Neural progenitor cell (in vitro differentiated cells): ENCODE results near the gene PHF10.

Source experiments
- EZH2 ChIP-seq: fragments of 200-600 bp; sonication (generic); IDR thresholded peaks from 2 replicates; pipeline ENCODE4 v1.6.1; 2017; ENCODE audit warnings: antibody characterized with exemption, mild to moderate bottlenecking, moderate library complexity
- EZH2phosphoT487 ChIP-seq: fragments of 200-600 bp; sonication (generic); IDR thresholded peaks from 2 replicates; pipeline ENCODE4 v1.6.1; 2017; ENCODE audit warnings: antibody characterized with exemption
- TF ChIP-seq, protein P1 (sequence below): fragments of 200-600 bp; sonication (generic); IDR thresholded peaks from 2 replicates; pipeline ENCODE4 v1.5.1; 2017; ENCODE audit warnings: antibody characterized with exemption, mild to moderate bottlenecking

DNA sequence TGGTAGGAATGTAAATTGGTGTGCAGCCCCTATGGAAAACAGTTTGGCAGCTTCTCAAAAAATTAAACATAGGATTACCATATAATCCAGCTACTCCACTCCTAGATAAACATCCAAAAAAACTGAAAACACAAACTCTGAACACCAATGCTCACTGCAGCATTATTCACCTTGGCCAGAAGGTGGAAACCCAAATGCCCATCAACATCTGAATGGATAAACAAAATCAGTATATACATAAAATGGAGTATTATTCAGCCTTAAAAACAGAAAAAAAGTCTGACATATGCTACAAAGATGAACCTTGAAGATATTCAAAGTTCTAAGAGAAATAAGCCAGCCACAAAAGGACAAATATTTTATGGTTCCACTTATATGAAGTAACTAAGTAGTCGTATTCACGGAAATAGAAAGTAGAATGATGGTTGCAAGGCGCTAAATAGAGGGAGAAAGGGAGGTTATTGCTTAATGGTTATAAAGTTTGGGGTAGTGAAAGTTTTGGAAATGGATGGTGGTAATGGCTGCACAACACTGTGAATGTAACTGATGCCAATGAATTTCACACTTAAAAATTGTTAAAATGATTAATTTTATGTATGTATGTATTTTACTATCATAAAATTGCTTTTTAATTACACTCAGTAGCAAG, 4.0 kb downstream of the PHF10 start:
- TF ChIP-seq, protein P1, sequence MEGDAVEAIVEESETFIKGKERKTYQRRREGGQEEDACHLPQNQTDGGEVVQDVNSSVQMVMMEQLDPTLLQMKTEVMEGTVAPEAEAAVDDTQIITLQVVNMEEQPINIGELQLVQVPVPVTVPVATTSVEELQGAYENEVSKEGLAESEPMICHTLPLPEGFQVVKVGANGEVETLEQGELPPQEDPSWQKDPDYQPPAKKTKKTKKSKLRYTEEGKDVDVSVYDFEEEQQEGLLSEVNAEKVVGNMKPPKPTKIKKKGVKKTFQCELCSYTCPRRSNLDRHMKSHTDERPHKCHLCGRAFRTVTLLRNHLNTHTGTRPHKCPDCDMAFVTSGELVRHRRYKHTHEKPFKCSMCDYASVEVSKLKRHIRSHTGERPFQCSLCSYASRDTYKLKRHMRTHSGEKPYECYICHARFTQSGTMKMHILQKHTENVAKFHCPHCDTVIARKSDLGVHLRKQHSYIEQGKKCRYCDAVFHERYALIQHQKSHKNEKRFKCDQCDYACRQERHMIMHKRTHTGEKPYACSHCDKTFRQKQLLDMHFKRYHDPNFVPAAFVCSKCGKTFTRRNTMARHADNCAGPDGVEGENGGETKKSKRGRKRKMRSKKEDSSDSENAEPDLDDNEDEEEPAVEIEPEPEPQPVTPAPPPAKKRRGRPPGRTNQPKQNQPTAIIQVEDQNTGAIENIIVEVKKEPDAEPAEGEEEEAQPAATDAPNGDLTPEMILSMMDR: no peak
- no peak for TF ChIP-seq EZH2
- no peak for TF ChIP-seq EZH2phosphoT487
